GM21786 (cell line): ENCODE data around the gene ARHGAP28.

Experiments used
- ATAC-seq: cut with Tn5 transposase; IDR thresholded peaks from one replicate; pipeline ENCODE4 v1.9.1; 2021; ENCODE audit not compliant: unreplicated experiment

ARHGAP28 gene

GRCh38 chr18:6955304-6955703 lies 225.8 kb downstream of the ARHGAP28 start:
- no peak for ATAC-seq

GRCh38 chr18:6956495-6956894 lies 227.0 kb downstream of the ARHGAP28 start:
- no peak for ATAC-seq

GRCh38 chr18:6956999-6957398 lies 227.5 kb downstream of the ARHGAP28 start:
- no peak for ATAC-seq

- no peak for ATAC-seq
Observed at GRCh38 chr18:6959110-6959509, 229.6 kb downstream of the ARHGAP28 start.

- ATAC-seq: no peak
Observed at GRCh38 chr18:6960124-6960523, 230.6 kb downstream of the ARHGAP28 start.

- ATAC-seq: no peak
Observed at GRCh38 chr18:6960656-6961055, 231.1 kb downstream of the ARHGAP28 start.

- no peak for ATAC-seq
Observed at GRCh38 chr18:6961331-6961730, 231.8 kb downstream of the ARHGAP28 start.

GRCh38 chr18:6962571-6963451 lies 233.3 kb downstream of the ARHGAP28 start:
- no peak for ATAC-seq

GRCh38 chr18:6963452-6964097 lies 234.1 kb downstream of the ARHGAP28 start:
- ATAC-seq: no peak
